ENCODE results near the gene CTU1. TPM values are rescaled to one million over a fixed set of nuclear protein-coding genes. Genes with fewer than 3 reads are reported as not detected.

CTU1 gene
- total RNA-seq, 1 experiment from 2014 or later: 12.7 TPM

- TF ChIP-seq CTCF (IDR thresholded peaks at IDR 0.05; ENCODE audit: unreplicated experiment): no peak
- no TSS peak for BruUV-seq (replicated peaks)
- Mint-ChIP-seq H3K4me1 (ENCODE audit: insufficient read depth, unreplicated experiment) (no peaks in the 10 kb centered on the region), H3K9me3 (ENCODE audit: unreplicated experiment) (no peaks in the 10 kb centered on the region), H3K27me3 (ENCODE audit: insufficient read depth, unreplicated experiment) (no peaks in the 10 kb centered on the region), H3K4me3 (ENCODE audit: unreplicated experiment) (no peak overlapping the region), H3K27ac (ENCODE audit: low read depth, unreplicated experiment) (no peak overlapping the region), H3K36me3 (ENCODE audit: insufficient read depth, unreplicated experiment) (no peaks in the 10 kb centered on the region)
- CTCF ChIA-PET: interaction anchor here (0.5 to 0.8 kb wide), 2 partner anchors 54 to 491 kb away, joined by 3 to 6 read pairs; no protein-coding TSS in a partner anchor
- intact Hi-C loops (cut with micrococcal nuclease): no loop called here
- POLR2A ChIA-PET: no interaction called here
- DNase-seq (ENCODE audit: unreplicated experiment): no peak
Measured at GRCh38 chr19:51114087-51114729, 6.0 kb upstream of the CTU1 start.

- ChIA-PET CTCF (interaction anchor here (0.6 to 1.5 kb wide), 3 partner anchors 15 to 360 kb away, joined by 3 to 4 read pairs (median 4); no protein-coding TSS in a partner anchor), POLR2A (no interaction called here)
- Mint-ChIP-seq H3K4me1 (ENCODE audit: insufficient read depth, unreplicated experiment) (peaks cover 8% of the 10 kb centered on the region), H3K36me3 (ENCODE audit: insufficient read depth, unreplicated experiment) (no peaks in the 10 kb centered on the region), H3K27me3 (ENCODE audit: insufficient read depth, unreplicated experiment) (no peaks in the 10 kb centered on the region), H3K27ac (ENCODE audit: low read depth, unreplicated experiment) (no peak overlapping the region), H3K9me3 (ENCODE audit: unreplicated experiment) (no peaks in the 10 kb centered on the region), H3K4me3 (ENCODE audit: unreplicated experiment) (no peak overlapping the region)
- intact Hi-C loops (cut with micrococcal nuclease): no loop called here
- no TSS peak for BruUV-seq (replicated peaks)
- peak; percentile 8 for TF ChIP-seq CTCF (IDR thresholded peaks at IDR 0.05; ENCODE audit: unreplicated experiment)
- no peak for DNase-seq (ENCODE audit: unreplicated experiment)
Measured at GRCh38 chr19:51111606-51112005, 3.4 kb upstream of the CTU1 start.

- CTCF ChIA-PET: interaction anchor here (0.6 to 1.2 kb wide), 4 partner anchors 14 to 149 kb away, joined by 3 to 4 read pairs (median 3); no protein-coding TSS in a partner anchor
- Mint-ChIP-seq H3K27me3 (ENCODE audit: insufficient read depth, unreplicated experiment) (no peaks in the 10 kb centered on the region), H3K4me3 (ENCODE audit: unreplicated experiment) (no peak overlapping the region), H3K27ac (ENCODE audit: low read depth, unreplicated experiment) (no peak overlapping the region), H3K9me3 (ENCODE audit: unreplicated experiment) (no peaks in the 10 kb centered on the region), H3K4me1 (ENCODE audit: insufficient read depth, unreplicated experiment) (peaks cover 15% of the 10 kb centered on the region), H3K36me3 (ENCODE audit: insufficient read depth, unreplicated experiment) (no peaks in the 10 kb centered on the region)
- DNase-seq (ENCODE audit: unreplicated experiment): no peak
- no TSS peak for BruUV-seq (replicated peaks)
- intact Hi-C loops (cut with micrococcal nuclease): no loop called here
- no peak for TF ChIP-seq CTCF (IDR thresholded peaks at IDR 0.05; ENCODE audit: unreplicated experiment)
- POLR2A ChIA-PET: no interaction called here
Measured at GRCh38 chr19:51110666-51110971, 2.4 kb upstream of the CTU1 start.

GRCh38 chr19:51108805-51109146 lies 567 bp upstream of the CTU1 start:
- Mint-ChIP-seq H3K4me1 (ENCODE audit: insufficient read depth, unreplicated experiment) (peaks cover 21% of the 10 kb centered on the region), H3K36me3 (ENCODE audit: insufficient read depth, unreplicated experiment) (peaks cover 2% of the 10 kb centered on the region), H3K9me3 (ENCODE audit: unreplicated experiment) (no peaks in the 10 kb centered on the region), H3K4me3 (ENCODE audit: unreplicated experiment) (peak overlapping the region; percentile 77), H3K27me3 (ENCODE audit: insufficient read depth, unreplicated experiment) (no peaks in the 10 kb centered on the region), H3K27ac (ENCODE audit: low read depth, unreplicated experiment) (peak overlapping the region; percentile 89)
- TF ChIP-seq CTCF (IDR thresholded peaks at IDR 0.05; ENCODE audit: unreplicated experiment): no peak
- no TSS peak for BruUV-seq (replicated peaks)
- POLR2A ChIA-PET: interaction anchor here (0.6 to 0.9 kb wide), 6 partner anchors 12 to 1335 kb away, joined by 3 to 4 read pairs (median 4); no protein-coding TSS in a partner anchor
- CTCF ChIA-PET: no interaction called here
- no peak for DNase-seq (ENCODE audit: unreplicated experiment)
- intact Hi-C loops (cut with micrococcal nuclease): loop anchor here (10.0 kb wide), 1 partner anchor 686 kb away; the partner anchor contains the start of gene FPR3

Measured in MCF 10A (cell line).